ENCODE measurements around the gene IRAK2.
"Not testable (repeated sequence)": the region's sequence is repeated elsewhere in the genome, so short reads cannot be mapped to it uniquely, and the experiment has no call there.

The IRAK2 gene

GRCh38 chr3:10160346-10160745, 4.4 kb upstream of the IRAK2 start:
- Histone ChIP-seq H3F3A (ENCODE audit: low read depth) (no peaks in the 10 kb centered on the region), H3K36me3 (ENCODE audit: insufficient read depth, low read length) (no peaks in the 10 kb centered on the region), H3K79me2 (ENCODE audit: insufficient read depth, low read length) (no peaks in the 10 kb centered on the region), H3K9me3 (ENCODE audit: insufficient read depth, low read depth, low read length) (no peaks in the 10 kb centered on the region), H3K4me2 (ENCODE audit: low read depth, low read length, poor library complexity, severe bottlenecking) (no peak overlapping the region), H3K4me3 (ENCODE audit: low read length, poor library complexity, severe bottlenecking) (no peak overlapping the region), H4K20me1 (ENCODE audit: insufficient read depth, low read length, poor library complexity, severe bottlenecking) (no peaks in the 10 kb centered on the region), H2AFZ (ENCODE audit: low read length) (no peak overlapping the region), H3K9ac (ENCODE audit: low read depth, low read length, poor library complexity, severe bottlenecking) (no peak overlapping the region), H3K27me3 (ENCODE audit: insufficient read depth, low read length, poor library complexity, severe bottlenecking) (no peaks in the 10 kb centered on the region), H3K4me1 (ENCODE audit: insufficient read depth, low read length, poor library complexity, severe bottlenecking) (peaks cover 4% of the 10 kb centered on the region), H3K9me2 (replicated peaks; ENCODE audit: low read depth, low read length) (no peaks in the 10 kb centered on the region)
- TF ChIP-seq EZH2phosphoT487 (IDR thresholded peaks at IDR 0.05; ENCODE audit: borderline replicate concordance) = no peak
- TF ChIP-seq CTCF (conservative IDR thresholded peaks at IDR 0.05; ENCODE audit: low read length) = no peak

GRCh38 chr3:10160925-10161324, 3.8 kb upstream of the IRAK2 start:
- no peak overlapping the region for H3K4me2 ChIP-seq (ENCODE audit: low read depth, low read length, poor library complexity, severe bottlenecking)
- H3K9me3 ChIP-seq (ENCODE audit: insufficient read depth, low read depth, low read length) = no peaks in the 10 kb centered on the region
- no peaks in the 10 kb centered on the region for H3K9me2 ChIP-seq (replicated peaks; ENCODE audit: low read depth, low read length)
- peak; percentile 25; the same call in 1 of the 2 replicates for TF ChIP-seq CTCF (conservative IDR thresholded peaks at IDR 0.05; ENCODE audit: low read length)
- TF ChIP-seq EZH2phosphoT487 (IDR thresholded peaks at IDR 0.05; ENCODE audit: borderline replicate concordance) = no peak
- H4K20me1 ChIP-seq (ENCODE audit: insufficient read depth, low read length, poor library complexity, severe bottlenecking) = no peaks in the 10 kb centered on the region
- H3K4me3 ChIP-seq (ENCODE audit: low read length, poor library complexity, severe bottlenecking) = no peak overlapping the region
- no peaks in the 10 kb centered on the region for H3K79me2 ChIP-seq (ENCODE audit: insufficient read depth, low read length)
- H3K9ac ChIP-seq (ENCODE audit: low read depth, low read length, poor library complexity, severe bottlenecking) = no peak overlapping the region
- no peaks in the 10 kb centered on the region for H3F3A ChIP-seq (ENCODE audit: low read depth)
- H3K4me1 ChIP-seq (ENCODE audit: insufficient read depth, low read length, poor library complexity, severe bottlenecking) = peaks cover 4% of the 10 kb centered on the region
- no peaks in the 10 kb centered on the region for H3K27me3 ChIP-seq (ENCODE audit: insufficient read depth, low read length, poor library complexity, severe bottlenecking)
- H2AFZ ChIP-seq (ENCODE audit: low read length) = no peak overlapping the region
- H3K36me3 ChIP-seq (ENCODE audit: insufficient read depth, low read length) = no peaks in the 10 kb centered on the region

DNA sequence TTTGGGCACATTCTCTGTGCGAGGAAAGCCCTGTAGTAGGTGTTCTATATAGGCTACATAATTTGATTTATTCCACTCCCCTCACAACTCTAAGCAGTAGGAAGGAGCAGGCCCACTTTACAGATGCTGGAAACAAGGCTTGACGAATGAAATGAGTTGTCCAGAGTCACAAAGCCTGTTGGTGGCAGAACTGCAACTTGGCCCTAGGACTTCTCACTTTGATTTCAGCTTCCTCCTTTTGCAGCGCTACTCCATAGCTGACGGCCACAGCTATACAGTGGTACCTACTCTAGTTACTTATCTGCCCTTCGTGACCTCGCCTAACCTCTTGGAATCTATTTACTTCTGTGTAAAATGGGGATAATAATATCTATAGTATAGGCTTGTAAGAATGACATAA, 2.5 kb upstream of the IRAK2 start:
- Histone ChIP-seq H3K4me2 (ENCODE audit: low read depth, low read length, poor library complexity, severe bottlenecking) (no peak overlapping the region), H3K9ac (ENCODE audit: low read depth, low read length, poor library complexity, severe bottlenecking) (no peak overlapping the region), H3K36me3 (ENCODE audit: insufficient read depth, low read length) (no peaks in the 10 kb centered on the region), H3K9me3 (ENCODE audit: insufficient read depth, low read depth, low read length) (no peaks in the 10 kb centered on the region), H3F3A (ENCODE audit: low read depth) (no peaks in the 10 kb centered on the region), H4K20me1 (ENCODE audit: insufficient read depth, low read length, poor library complexity, severe bottlenecking) (no peaks in the 10 kb centered on the region), H2AFZ (ENCODE audit: low read length) (no peak overlapping the region), H3K9me2 (replicated peaks; ENCODE audit: low read depth, low read length) (no peaks in the 10 kb centered on the region), H3K79me2 (ENCODE audit: insufficient read depth, low read length) (no peaks in the 10 kb centered on the region), H3K27me3 (ENCODE audit: insufficient read depth, low read length, poor library complexity, severe bottlenecking) (no peaks in the 10 kb centered on the region), H3K4me3 (ENCODE audit: low read length, poor library complexity, severe bottlenecking) (no peak overlapping the region), H3K4me1 (ENCODE audit: insufficient read depth, low read length, poor library complexity, severe bottlenecking) (peaks cover 4% of the 10 kb centered on the region)
- TF ChIP-seq CTCF (conservative IDR thresholded peaks at IDR 0.05; ENCODE audit: low read length) (no peak), EZH2phosphoT487 (IDR thresholded peaks at IDR 0.05; ENCODE audit: borderline replicate concordance) (no peak)

- H3K36me3 ChIP-seq (ENCODE audit: insufficient read depth, low read length); H3F3A ChIP-seq (ENCODE audit: low read depth); H3K79me2 ChIP-seq (ENCODE audit: insufficient read depth, low read length); H3K4me1 ChIP-seq (ENCODE audit: insufficient read depth, low read length, poor library complexity, severe bottlenecking); H3K27me3 ChIP-seq (ENCODE audit: insufficient read depth, low read length, poor library complexity, severe bottlenecking); H3K9me2 ChIP-seq (replicated peaks; ENCODE audit: low read depth, low read length); H3K9me3 ChIP-seq (ENCODE audit: insufficient read depth, low read depth, low read length); H3K4me2 ChIP-seq (ENCODE audit: low read depth, low read length, poor library complexity, severe bottlenecking); H2AFZ ChIP-seq (ENCODE audit: low read length); H3K9ac ChIP-seq (ENCODE audit: low read depth, low read length, poor library complexity, severe bottlenecking); H4K20me1 ChIP-seq (ENCODE audit: insufficient read depth, low read length, poor library complexity, severe bottlenecking); H3K4me3 ChIP-seq (ENCODE audit: low read length, poor library complexity, severe bottlenecking): not testable (repeated sequence)
These were observed 546 bp upstream of the IRAK2 start for GRCh38 chr3:10164201-10164545.
